Endothelial cell of umbilical vein (primary cell): ENCODE results near the gene CTNND2. TPM values are rescaled to one million over a fixed set of nuclear protein-coding genes. Genes with fewer than 3 reads are reported as not detected.

Experiments used
- BruUV-seq: library from RNA; stranded (reverse); fragments of 400-500 nt; replicated peaks from 2 replicates; lab custom pipeline; 2021; lab: Mats Ljungman, UMichigan
- CTCF ChIA-PET: fragments of 300-600, 350-600 bp; sonication (Branson Sonifier 250); formaldehyde crosslinking; loops from one replicate; lab custom pipeline; 2021; ENCODE audit warnings: antibody characterized with exemption, inconsistent platforms; lab: Charles Lee
- POLR2A ChIA-PET: fragments of 300-600, 350-600 bp; sonication (Branson Sonifier 250); formaldehyde crosslinking; loops from one replicate; lab custom pipeline; 2021; ENCODE audit warnings: antibody characterized with exemption, inconsistent platforms; lab: Charles Lee
- DNase-seq: peaks from one replicate; pipeline ENCODE4 v3.0.0-alpha.2; 2011; ENCODE audit warnings: low read depth, low spot score
- FAIRE-seq: peaks from 2 replicates; lab custom pipeline; 2011; peaks lifted over from hg19 to GRCh38; lab: Jason Lieb, UNC
- H2AFZ ChIP-seq: 2 replicates; pipeline ENCODE4 v1.6.0; 2012; ENCODE audit warnings: low read depth, low read length, control low read depth, inconsistent platforms
- H3K27ac ChIP-seq: 2 replicates; pipeline ENCODE4 v1.5.1; 2011; ENCODE audit warnings: low read depth, mild to moderate bottlenecking, control low read depth, low read length, moderate library complexity; ENCODE audit not compliant: insufficient read depth
- H3K27me3 ChIP-seq, 2 experiments: 2 replicates each; pipeline versions ENCODE4 v1.6.0 to v1.6.1; 2011; ENCODE audit warnings: low read length in 2 of 2, mixed read lengths in 1 of 2; ENCODE audit not compliant: control insufficient read depth in 2 of 2, insufficient read depth in 2 of 2
- H3K36me3 ChIP-seq, 2 experiments: 2 replicates in 1 of 2; 3 replicates in 1 of 2; pipeline ENCODE4 v1.5.1; 2011; ENCODE audit warnings: low read length in 2 of 2, mild to moderate bottlenecking in 1 of 2, moderate library complexity in 1 of 2; ENCODE audit not compliant: control insufficient read depth in 2 of 2, insufficient read depth in 2 of 2; ENCODE audit errors: extremely low read depth in 1 of 2
- H3K4me1 ChIP-seq: 3 replicates; pipeline ENCODE4 v1.5.1; 2011; ENCODE audit warnings: mild to moderate bottlenecking, low read length; ENCODE audit not compliant: control insufficient read depth, insufficient read depth; ENCODE audit errors: extremely low read depth
- H3K4me2 ChIP-seq: 2 replicates; pipeline ENCODE4 v1.6.1; 2011; ENCODE audit warnings: low read length, control low read depth, mixed read lengths; ENCODE audit not compliant: insufficient read depth
- H3K4me3 ChIP-seq, 3 experiments: fragments of 200-600 bp in 1 of 3; sonication (generic), shearing (Covaris generic) in 1 of 3; replicated peaks in 1 of 3; 2 replicates each; pipeline ENCODE4 v1.5.1; 2011 to 2016; ENCODE audit warnings: control low read depth in 3 of 3, low read length in 3 of 3, mild to moderate bottlenecking in 2 of 3, inconsistent platforms in 1 of 3, low read depth in 1 of 3, moderate library complexity in 1 of 3; ENCODE audit not compliant: insufficient read depth in 1 of 3
- H3K79me2 ChIP-seq: 2 replicates; pipeline ENCODE4 v1.6.0; 2012; ENCODE audit warnings: low read length, inconsistent platforms; ENCODE audit not compliant: control insufficient read depth, insufficient read depth
- H3K9ac ChIP-seq: replicated peaks from 2 replicates; pipeline ENCODE3; 2011; ENCODE audit warnings: low read length, control low read depth; ENCODE audit not compliant: insufficient read depth; ENCODE audit errors: extremely low read depth
- H3K9me1 ChIP-seq: replicated peaks from 3 replicates; pipeline ENCODE4 v1.6.0; 2011; ENCODE audit warnings: mild to moderate bottlenecking, low read length; ENCODE audit not compliant: control insufficient read depth, insufficient read depth; ENCODE audit errors: extremely low read depth
- H3K9me3 ChIP-seq: replicated peaks from 2 replicates; pipeline ENCODE4 v1.5.1; 2012; ENCODE audit warnings: low read length, inconsistent platforms; ENCODE audit not compliant: control insufficient read depth, insufficient read depth
- H4K20me1 ChIP-seq: replicated peaks from 2 replicates; pipeline ENCODE3; 2011; ENCODE audit warnings: mild to moderate bottlenecking, low read length; ENCODE audit not compliant: control insufficient read depth, insufficient read depth; ENCODE audit errors: extremely low read depth
- EZH2 ChIP-seq: IDR thresholded peaks from 2 replicates; pipeline ENCODE4 v1.6.1; 2012; ENCODE audit warnings: borderline replicate concordance, low read depth, mild to moderate bottlenecking, moderate library complexity, low read length, inconsistent platforms; ENCODE audit not compliant: severe bottlenecking
- FOS ChIP-seq: IDR thresholded peaks from 2 replicates; pipeline ENCODE4 v1.6.1; 2011; ENCODE audit warnings: mild to moderate bottlenecking, low read length, moderate library complexity, borderline replicate concordance; ENCODE audit not compliant: insufficient read depth
- GATA2 ChIP-seq: IDR thresholded peaks from 2 replicates; pipeline ENCODE4 v1.7.0; 2011; ENCODE audit warnings: low read depth, mild to moderate bottlenecking, moderate library complexity, mixed read lengths, low read length; ENCODE audit not compliant: insufficient read length, insufficient read depth
- JUN ChIP-seq: IDR thresholded peaks from 2 replicates; pipeline ENCODE4 v1.6.1; 2011; ENCODE audit warnings: borderline replicate concordance, low read depth; ENCODE audit not compliant: insufficient read length, insufficient read depth
- MYC ChIP-seq: IDR thresholded peaks from one replicate; pipeline ENCODE4 v1.6.1; 2011; ENCODE audit warnings: mild to moderate bottlenecking, low read depth, low read length
- POLR2A ChIP-seq: IDR thresholded peaks from 2 replicates; pipeline ENCODE4 v1.6.1; 2012; ENCODE audit warnings: low read depth, mild to moderate bottlenecking, control low read depth, low read length
- POLR2AphosphoS5 ChIP-seq: IDR thresholded peaks from 2 replicates; pipeline ENCODE4 v1.6.1; 2012; ENCODE audit warnings: low read depth, mild to moderate bottlenecking, control low read depth, low read length, moderate library complexity; ENCODE audit not compliant: insufficient read depth
- dilution Hi-C: fragments of 300-500 bp; cut with MboI; formaldehyde crosslinking; loops from one replicate; pipeline ENCODE4 v1.15.0; 2019; ENCODE audit warnings: low sequenced_read_pairs; ENCODE audit not compliant: extremely low pct_ligation_motif_present
- intact Hi-C: fragments of 100-400 bp; cut with micrococcal nuclease; formaldehyde crosslinking; loops from one replicate; pipeline ENCODE4 v1.10.0; 2022
- polyA plus RNA-seq, 4 experiments: library from polyadenylated mRNA; depleted of rRNA in 3 of 4; stranded (reverse) in 3 of 4; unstranded in 1 of 4; fragments of >200 nt; gene quantifications; 2 replicates each; pipeline versions ENCODE4 v1.2.1 to v1.2.3, GENCODE V29; 2011 to 2012; ENCODE audit warnings: missing spikeins in 1 of 4
- total RNA-seq: library from RNA; stranded (reverse); gene quantifications from 2 replicates; pipeline ENCODE4 v1.2.3, GENCODE V29; 2021
- TF ChIP-seq, protein P1 (sequence below), 2 donors: IDR thresholded peaks; 1 replicate in 1 of 2; 2 replicates in 1 of 2; pipeline ENCODE4 v1.5.1; 2011; ENCODE audit warnings: low read length in 2 of 2, mild to moderate bottlenecking in 2 of 2, moderate library complexity in 2 of 2, control low read depth in 1 of 2, inconsistent platforms in 1 of 2, low read depth in 1 of 2; ENCODE audit not compliant: insufficient read depth in 1 of 2; ENCODE audit errors: extremely low read depth in 1 of 2
- TF ChIP-seq, protein P2 (sequence below): IDR thresholded peaks from 2 replicates; pipeline ENCODE4 v1.6.1; 2011; ENCODE audit not compliant: insufficient read depth, insufficient read length

Gene CTNND2
- total and polyA plus RNA-seq, 2 donors (not counting 3 experiments of a cell fraction or from before 2014, with no cell fraction given) = not detected

- dilution Hi-C loops = no loop called here
- H3K4me1 ChIP-seq = no peaks in the 10 kb centered on the region
- no peak overlapping the region for H3K9ac ChIP-seq
- H3K79me2 ChIP-seq = no peaks in the 10 kb centered on the region
- no peaks in the 10 kb centered on the region for H3K27me3 ChIP-seq
- H3K27ac ChIP-seq = no peak overlapping the region
- intact Hi-C loops = no loop called here
- no peaks in the 10 kb centered on the region for H4K20me1 ChIP-seq
- no peaks in the 10 kb centered on the region for H3K9me1 ChIP-seq
- peaks cover 5% of the 10 kb centered on the region for H3K9me3 ChIP-seq
- no peak overlapping the region for H3K4me2 ChIP-seq
- no peak for DNase-seq
- TF ChIP-seq, protein P1, sequence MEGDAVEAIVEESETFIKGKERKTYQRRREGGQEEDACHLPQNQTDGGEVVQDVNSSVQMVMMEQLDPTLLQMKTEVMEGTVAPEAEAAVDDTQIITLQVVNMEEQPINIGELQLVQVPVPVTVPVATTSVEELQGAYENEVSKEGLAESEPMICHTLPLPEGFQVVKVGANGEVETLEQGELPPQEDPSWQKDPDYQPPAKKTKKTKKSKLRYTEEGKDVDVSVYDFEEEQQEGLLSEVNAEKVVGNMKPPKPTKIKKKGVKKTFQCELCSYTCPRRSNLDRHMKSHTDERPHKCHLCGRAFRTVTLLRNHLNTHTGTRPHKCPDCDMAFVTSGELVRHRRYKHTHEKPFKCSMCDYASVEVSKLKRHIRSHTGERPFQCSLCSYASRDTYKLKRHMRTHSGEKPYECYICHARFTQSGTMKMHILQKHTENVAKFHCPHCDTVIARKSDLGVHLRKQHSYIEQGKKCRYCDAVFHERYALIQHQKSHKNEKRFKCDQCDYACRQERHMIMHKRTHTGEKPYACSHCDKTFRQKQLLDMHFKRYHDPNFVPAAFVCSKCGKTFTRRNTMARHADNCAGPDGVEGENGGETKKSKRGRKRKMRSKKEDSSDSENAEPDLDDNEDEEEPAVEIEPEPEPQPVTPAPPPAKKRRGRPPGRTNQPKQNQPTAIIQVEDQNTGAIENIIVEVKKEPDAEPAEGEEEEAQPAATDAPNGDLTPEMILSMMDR (IDR thresholded peaks at IDR 0.05; ENCODE audit: extremely low read depth in 1 of 2, insufficient read depth in 1 of 2, low read depth in 1 of 2, low read length in 2 of 2) = no peak
- TF ChIP-seq JUN = no peak
- no peak for TF ChIP-seq FOS
- TF ChIP-seq, protein P2, sequence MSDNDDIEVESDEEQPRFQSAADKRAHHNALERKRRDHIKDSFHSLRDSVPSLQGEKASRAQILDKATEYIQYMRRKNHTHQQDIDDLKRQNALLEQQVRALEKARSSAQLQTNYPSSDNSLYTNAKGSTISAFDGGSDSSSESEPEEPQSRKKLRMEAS = no peak
- TF ChIP-seq GATA2 = no peak
- TF ChIP-seq MYC = no peak
- TF ChIP-seq POLR2AphosphoS5 = no peak
- TF ChIP-seq EZH2 = no peak
- no peak for TF ChIP-seq POLR2A
- H2AFZ ChIP-seq = no peak overlapping the region
- no peak overlapping the region for H3K4me3 ChIP-seq
- ChIA-PET POLR2A (no interaction called here), CTCF (no interaction called here)
- no peak for FAIRE-seq
- no peaks in the 10 kb centered on the region for H3K36me3 ChIP-seq
- no TSS peak for BruUV-seq
These were observed 40.3 kb downstream of the CTNND2 start for GRCh38 chr5:11863911-11864310.
